ENCODE results near the gene LMBRD1. TPM values are rescaled to one million over a fixed set of nuclear protein-coding genes. Genes with fewer than 3 reads are reported as not detected.

The LMBRD1 gene
- total RNA-seq, 1 experiment from 2014 or later = 20.7 TPM

DNA sequence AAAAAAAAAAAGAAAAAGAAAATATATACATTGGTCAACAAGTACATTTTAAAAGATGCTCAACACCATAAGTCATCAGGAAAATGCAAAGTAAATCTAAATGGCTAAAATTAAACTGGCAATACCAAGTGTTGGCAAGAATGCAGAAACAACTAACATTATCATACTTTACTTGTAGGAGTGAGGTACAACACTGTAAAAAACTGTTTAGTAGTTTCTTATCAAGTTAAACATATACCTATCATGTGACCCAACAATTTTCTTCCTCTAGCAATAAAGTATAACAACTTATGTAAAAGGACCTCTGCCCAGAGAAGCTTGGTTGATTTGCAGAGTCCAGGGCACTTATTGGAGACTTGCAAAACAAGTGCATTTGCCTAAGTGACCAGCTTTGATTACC lies 40.4 kb downstream of the LMBRD1 start:
- no peaks in the 10 kb centered on the region for H3K36me3 Mint-ChIP-seq (ENCODE audit: insufficient read depth, unreplicated experiment)
- no peak overlapping the region for H3K4me3 Mint-ChIP-seq (ENCODE audit: unreplicated experiment)
- intact Hi-C loops (cut with micrococcal nuclease) = no loop called here
- H3K27me3 Mint-ChIP-seq (ENCODE audit: insufficient read depth, unreplicated experiment) = no peaks in the 10 kb centered on the region
- no peak overlapping the region for H3K27ac Mint-ChIP-seq (ENCODE audit: low read depth, unreplicated experiment)
- H3K4me1 Mint-ChIP-seq (ENCODE audit: insufficient read depth, unreplicated experiment) = no peaks in the 10 kb centered on the region
- ChIA-PET CTCF (no interaction called here), POLR2A (no interaction called here)
- H3K9me3 Mint-ChIP-seq (ENCODE audit: unreplicated experiment) = no peaks in the 10 kb centered on the region
- no TSS peak for BruUV-seq (replicated peaks)
- DNase-seq (ENCODE audit: unreplicated experiment) = no peak
- TF ChIP-seq, protein P1, sequence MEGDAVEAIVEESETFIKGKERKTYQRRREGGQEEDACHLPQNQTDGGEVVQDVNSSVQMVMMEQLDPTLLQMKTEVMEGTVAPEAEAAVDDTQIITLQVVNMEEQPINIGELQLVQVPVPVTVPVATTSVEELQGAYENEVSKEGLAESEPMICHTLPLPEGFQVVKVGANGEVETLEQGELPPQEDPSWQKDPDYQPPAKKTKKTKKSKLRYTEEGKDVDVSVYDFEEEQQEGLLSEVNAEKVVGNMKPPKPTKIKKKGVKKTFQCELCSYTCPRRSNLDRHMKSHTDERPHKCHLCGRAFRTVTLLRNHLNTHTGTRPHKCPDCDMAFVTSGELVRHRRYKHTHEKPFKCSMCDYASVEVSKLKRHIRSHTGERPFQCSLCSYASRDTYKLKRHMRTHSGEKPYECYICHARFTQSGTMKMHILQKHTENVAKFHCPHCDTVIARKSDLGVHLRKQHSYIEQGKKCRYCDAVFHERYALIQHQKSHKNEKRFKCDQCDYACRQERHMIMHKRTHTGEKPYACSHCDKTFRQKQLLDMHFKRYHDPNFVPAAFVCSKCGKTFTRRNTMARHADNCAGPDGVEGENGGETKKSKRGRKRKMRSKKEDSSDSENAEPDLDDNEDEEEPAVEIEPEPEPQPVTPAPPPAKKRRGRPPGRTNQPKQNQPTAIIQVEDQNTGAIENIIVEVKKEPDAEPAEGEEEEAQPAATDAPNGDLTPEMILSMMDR (IDR thresholded peaks at IDR 0.05; ENCODE audit: unreplicated experiment) = no peak

DNA sequence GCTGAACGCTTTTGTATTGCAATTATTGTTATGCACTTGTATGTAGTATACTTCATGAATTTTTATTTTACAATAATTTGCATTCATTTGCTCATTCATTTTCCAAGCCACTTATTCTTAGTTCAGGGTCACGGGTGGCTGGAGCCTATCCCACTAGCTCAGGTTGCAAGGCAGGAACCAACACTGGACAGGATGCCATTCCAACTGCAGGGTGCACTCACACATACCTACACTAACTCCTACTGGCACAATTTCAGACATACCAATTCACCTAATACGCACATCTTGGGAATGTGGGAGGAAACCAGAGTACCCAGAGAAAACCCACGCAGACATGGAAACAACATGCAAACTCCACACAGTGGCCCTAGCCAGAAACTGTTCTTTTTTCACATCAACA lies 61.8 kb downstream of the LMBRD1 start:
- ChIA-PET CTCF (interaction anchor here (0.6 to 1.1 kb wide), 10 partner anchors 12 to 876 kb away, joined by 3 to 6 read pairs (median 4); no protein-coding TSS in a partner anchor), POLR2A (interaction anchor here (0.7 kb wide), 1 partner anchor 343 kb away, joined by 3 read pairs; no protein-coding TSS in a partner anchor)
- Mint-ChIP-seq H3K27me3 (ENCODE audit: insufficient read depth, unreplicated experiment) (no peaks in the 10 kb centered on the region), H3K9me3 (ENCODE audit: unreplicated experiment) (no peaks in the 10 kb centered on the region), H3K4me3 (ENCODE audit: unreplicated experiment) (no peak overlapping the region), H3K4me1 (ENCODE audit: insufficient read depth, unreplicated experiment) (no peaks in the 10 kb centered on the region), H3K27ac (ENCODE audit: low read depth, unreplicated experiment) (no peak overlapping the region), H3K36me3 (ENCODE audit: insufficient read depth, unreplicated experiment) (no peaks in the 10 kb centered on the region)
- intact Hi-C loops (cut with micrococcal nuclease) = loop anchor here (10.0 kb wide), 1 partner anchor 430 kb away; no protein-coding TSS in a partner anchor
- DNase-seq (ENCODE audit: unreplicated experiment) = no peak
- no TSS peak for BruUV-seq (replicated peaks)
- TF ChIP-seq, protein P1 (IDR thresholded peaks at IDR 0.05; ENCODE audit: unreplicated experiment) = no peak

DNA sequence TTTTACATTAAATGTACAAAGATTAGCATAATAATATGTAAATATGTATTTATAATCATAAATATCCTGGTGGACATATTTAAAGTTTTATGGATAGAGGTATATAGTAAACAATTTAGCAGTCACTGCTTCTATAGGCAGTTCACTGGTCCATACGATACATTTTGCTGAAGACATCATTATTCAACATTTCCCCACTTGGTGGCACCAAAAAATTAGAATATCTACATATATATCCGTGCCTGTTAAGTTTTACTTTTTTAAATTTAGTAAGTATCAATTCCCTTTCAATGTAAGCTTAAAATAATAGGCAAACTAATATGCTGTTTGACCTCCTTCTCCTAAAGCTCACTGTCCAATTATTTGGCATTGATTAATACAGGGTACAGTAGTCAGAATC lies 64.2 kb downstream of the LMBRD1 start:
- TF ChIP-seq, protein P1 (IDR thresholded peaks at IDR 0.05; ENCODE audit: unreplicated experiment) = peak; percentile 14
- BruUV-seq (replicated peaks) = no TSS peak
- no peak overlapping the region for H3K4me3 Mint-ChIP-seq (ENCODE audit: unreplicated experiment)
- no peaks in the 10 kb centered on the region for H3K27me3 Mint-ChIP-seq (ENCODE audit: insufficient read depth, unreplicated experiment)
- CTCF ChIA-PET = interaction anchor here (0.6 to 1.7 kb wide), 6 partner anchors 14 to 376 kb away, joined by 3 to 5 read pairs (median 3); no protein-coding TSS in a partner anchor
- no peak overlapping the region for H3K27ac Mint-ChIP-seq (ENCODE audit: low read depth, unreplicated experiment)
- no peaks in the 10 kb centered on the region for H3K36me3 Mint-ChIP-seq (ENCODE audit: insufficient read depth, unreplicated experiment)
- intact Hi-C loops (cut with micrococcal nuclease) = loop anchor here (5.0 to 10.0 kb wide), 2 partner anchors 375 to 432 kb away; no protein-coding TSS in a partner anchor
- POLR2A ChIA-PET = no interaction called here
- H3K9me3 Mint-ChIP-seq (ENCODE audit: unreplicated experiment) = no peaks in the 10 kb centered on the region
- H3K4me1 Mint-ChIP-seq (ENCODE audit: insufficient read depth, unreplicated experiment) = no peaks in the 10 kb centered on the region
- peak; percentile 4 for DNase-seq (ENCODE audit: unreplicated experiment)

DNA sequence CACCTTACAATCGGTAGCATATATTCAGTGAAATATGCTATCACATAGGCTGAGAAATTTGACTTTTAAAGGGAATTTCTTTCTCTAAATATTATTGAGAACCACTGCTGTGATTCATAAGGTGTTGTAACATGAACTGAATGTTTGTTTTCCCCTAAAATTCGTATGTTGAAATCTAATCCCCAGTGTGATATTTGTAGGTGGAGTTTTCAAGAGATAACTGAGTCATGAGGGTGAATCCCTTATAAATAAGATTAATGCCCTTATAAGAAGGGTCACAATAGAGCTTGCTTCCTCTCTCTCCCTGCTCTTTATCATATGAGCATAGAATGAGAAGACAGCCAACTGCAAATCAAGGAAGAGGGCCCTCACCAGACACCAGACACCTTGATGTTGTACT lies 64.8 kb downstream of the LMBRD1 start:
- intact Hi-C loops (cut with micrococcal nuclease) = loop anchor here (5.0 to 10.0 kb wide), 2 partner anchors 375 to 433 kb away; no protein-coding TSS in a partner anchor
- no peaks in the 10 kb centered on the region for H3K9me3 Mint-ChIP-seq (ENCODE audit: unreplicated experiment)
- no TSS peak for BruUV-seq (replicated peaks)
- H3K4me1 Mint-ChIP-seq (ENCODE audit: insufficient read depth, unreplicated experiment) = no peaks in the 10 kb centered on the region
- H3K27ac Mint-ChIP-seq (ENCODE audit: low read depth, unreplicated experiment) = no peak overlapping the region
- DNase-seq (ENCODE audit: unreplicated experiment) = peak; percentile 13
- no peaks in the 10 kb centered on the region for H3K36me3 Mint-ChIP-seq (ENCODE audit: insufficient read depth, unreplicated experiment)
- no peak overlapping the region for H3K4me3 Mint-ChIP-seq (ENCODE audit: unreplicated experiment)
- CTCF ChIA-PET = interaction anchor here (0.6 to 1.8 kb wide), 6 partner anchors 62 to 747 kb away, joined by 3 to 6 read pairs (median 3); no protein-coding TSS in a partner anchor
- no peaks in the 10 kb centered on the region for H3K27me3 Mint-ChIP-seq (ENCODE audit: insufficient read depth, unreplicated experiment)
- TF ChIP-seq, protein P1 (IDR thresholded peaks at IDR 0.05; ENCODE audit: unreplicated experiment) = no peak
- POLR2A ChIA-PET = interaction anchor here (0.5 kb wide), 1 partner anchor 103 kb away, joined by 3 read pairs; no protein-coding TSS in a partner anchor
